Esophagus (tissue), 2 donors: ENCODE results near the gene ANKH. TPM values are rescaled to one million over a fixed set of nuclear protein-coding genes. Genes with fewer than 3 reads are reported as not detected.

Experiments
- H3K27ac ChIP-seq, 2 donors: one replicate each; pipeline ENCODE4 v1.5.1; 2013; ENCODE audit warnings: low read depth in 2 of 2, mild to moderate bottlenecking in 2 of 2, inconsistent platforms in 1 of 2, low read length in 1 of 2, moderate library complexity in 1 of 2
- H3K27me3 ChIP-seq, 2 donors: one replicate each; pipeline ENCODE4 v1.6.1; 2013; ENCODE audit warnings: low read length in 2 of 2, control low read depth in 1 of 2, mild to moderate bottlenecking in 1 of 2; ENCODE audit not compliant: insufficient read depth in 2 of 2, control insufficient read depth in 1 of 2
- H3K36me3 ChIP-seq, 2 donors: one replicate each; pipeline ENCODE4 v1.6.1; 2013; ENCODE audit warnings: low read length in 1 of 2; ENCODE audit not compliant: control insufficient read depth in 2 of 2, insufficient read depth in 2 of 2
- H3K4me1 ChIP-seq, 2 donors: one replicate each; pipeline ENCODE4 v1.6.1; 2013; ENCODE audit warnings: low read length in 1 of 2; ENCODE audit not compliant: control insufficient read depth in 2 of 2, insufficient read depth in 2 of 2
- H3K4me3 ChIP-seq, 2 donors: one replicate each; pipeline ENCODE4 v1.5.1; 2013; ENCODE audit warnings: low read length in 2 of 2, mild to moderate bottlenecking in 2 of 2, low read depth in 1 of 2, moderate library complexity in 1 of 2
- H3K9me3 ChIP-seq, 2 donors: one replicate each; pipeline ENCODE4 v1.6.1; 2013; ENCODE audit warnings: mild to moderate bottlenecking in 2 of 2, low read depth in 1 of 2, low read length in 1 of 2, moderate library complexity in 1 of 2; ENCODE audit not compliant: control insufficient read depth in 2 of 2, insufficient read depth in 1 of 2
- WGBS, 2 donors: extraction: QIAGEN DNeasy Blood & Tissue Kit; methylation state at CpG; one replicate each; pipeline ENCODE4 v1.1.7; 2013; 5-methylcytosine and 5-hydroxymethylcytosine counted together
- polyA plus RNA-seq, 2 donors: library from polyadenylated mRNA; stranded (reverse); fragments of 200-250 nt; gene quantifications; one replicate each; pipeline ENCODE4 v1.2.3, GENCODE V29; 2013
- donor health status: healthy with polysubstance abuse.
- donor health status: Bipolar disorder and iron deficiency.

ANKH gene
- polyA plus RNA-seq, 2 donors: 5.6 to 12.7 TPM

GRCh38 chr5:14787801-14788579 lies 83.6 kb downstream of the ANKH start:
- Histone ChIP-seq H3K36me3 (no peaks in the 10 kb centered on the region), H3K27ac (no peak overlapping the region), H3K4me3 (no peak overlapping the region), H3K9me3 (no peaks in the 10 kb centered on the region), H3K4me1 (peaks cover 0 to 4% of the 10 kb centered on the region in 2 donors), H3K27me3 (no peaks in the 10 kb centered on the region)
- WGBS, 2 donors: 84 to 88% methylated on average over 6 of the region's 6 CpGs

GRCh38 chr5:14783691-14784090 lies 87.9 kb downstream of the ANKH start:
- H3K4me3 ChIP-seq: no peak overlapping the region
- 87 to 90% methylated on average over 4 of the region's 4 CpGs for WGBS, 2 donors
- no peak overlapping the region for H3K27ac ChIP-seq
- H3K36me3 ChIP-seq: no peaks in the 10 kb centered on the region
- no peaks in the 10 kb centered on the region for H3K27me3 ChIP-seq
- H3K9me3 ChIP-seq: no peaks in the 10 kb centered on the region
- peaks cover 0 to 4% of the 10 kb centered on the region in 2 donors for H3K4me1 ChIP-seq

- H3K4me3 ChIP-seq: no peak overlapping the region
- H3K27me3 ChIP-seq: no peaks in the 10 kb centered on the region
- H3K9me3 ChIP-seq: no peaks in the 10 kb centered on the region
- H3K27ac ChIP-seq: no peak overlapping the region
- peaks cover 0 to 4% of the 10 kb centered on the region in 2 donors for H3K4me1 ChIP-seq
- WGBS, 2 donors: 73 to 75% methylated on average over 5 of the region's 5 CpGs
- H3K36me3 ChIP-seq: no peaks in the 10 kb centered on the region
These were observed 89.0 kb downstream of the ANKH start for GRCh38 chr5:14782591-14782990.

GRCh38 chr5:14781106-14781505 lies 90.5 kb downstream of the ANKH start:
- H3K9me3 ChIP-seq: no peaks in the 10 kb centered on the region
- 64 to 68% methylated on average over 5 of the region's 5 CpGs for WGBS, 2 donors

GRCh38 chr5:14779975-14780374 lies 91.6 kb downstream of the ANKH start:
- no peak overlapping the region for H3K27ac ChIP-seq
- no peaks in the 10 kb centered on the region for H3K9me3 ChIP-seq
- no peaks in the 10 kb centered on the region for H3K36me3 ChIP-seq
- H3K27me3 ChIP-seq: no peaks in the 10 kb centered on the region
- WGBS, 2 donors: 67 to 80% methylated on average over 9 of the region's 9 CpGs
- peaks cover 0 to 4% of the 10 kb centered on the region in 2 donors for H3K4me1 ChIP-seq
- no peak overlapping the region for H3K4me3 ChIP-seq

More at GRCh38 chr5:14781106-14781505, 90.5 kb downstream of the ANKH start:
- Histone ChIP-seq H3K27me3 (no peaks in the 10 kb centered on the region), H3K4me1 (peaks cover 0 to 4% of the 10 kb centered on the region in 2 donors), H3K27ac (no peak overlapping the region), H3K4me3 (no peak overlapping the region), H3K36me3 (no peaks in the 10 kb centered on the region)

- Histone ChIP-seq H3K27ac (no peak overlapping the region), H3K4me3 (no peak overlapping the region), H3K4me1 (no peaks in the 10 kb centered on the region), H3K27me3 (no peaks in the 10 kb centered on the region), H3K36me3 (no peaks in the 10 kb centered on the region), H3K9me3 (no peaks in the 10 kb centered on the region)
- 81% methylated on average over 4 of the region's 4 CpGs for WGBS, 2 donors
These were observed 92.8 kb downstream of the ANKH start for GRCh38 chr5:14778792-14779070.

- no peaks in the 10 kb centered on the region for H3K36me3 ChIP-seq
These were observed 93.4 kb downstream of the ANKH start for GRCh38 chr5:14777932-14778791.

GRCh38 chr5:14777187-14777586 lies 94.4 kb downstream of the ANKH start:
- H3K27ac ChIP-seq: no peak overlapping the region
- no peak overlapping the region for H3K4me3 ChIP-seq
- no peaks in the 10 kb centered on the region for H3K27me3 ChIP-seq
- no peaks in the 10 kb centered on the region for H3K9me3 ChIP-seq
- WGBS, 2 donors: 93 to 95% methylated on average over 6 of the region's 6 CpGs
- no peaks in the 10 kb centered on the region for H3K4me1 ChIP-seq
- H3K36me3 ChIP-seq: no peaks in the 10 kb centered on the region

More at GRCh38 chr5:14777932-14778791, 93.4 kb downstream of the ANKH start:
- H3K27me3 ChIP-seq: no peaks in the 10 kb centered on the region
- H3K4me3 ChIP-seq: no peak overlapping the region
- no peaks in the 10 kb centered on the region for H3K9me3 ChIP-seq
- no peaks in the 10 kb centered on the region for H3K4me1 ChIP-seq
- H3K27ac ChIP-seq: no peak overlapping the region
- 90 to 91% methylated on average over 11 of the region's 11 CpGs for WGBS, 2 donors

GRCh38 chr5:14776602-14777001 lies 95.0 kb downstream of the ANKH start:
- WGBS, 2 donors: 72 to 81% methylated on average over 5 of the region's 5 CpGs
- H3K4me1 ChIP-seq: no peaks in the 10 kb centered on the region
- no peaks in the 10 kb centered on the region for H3K9me3 ChIP-seq
- no peaks in the 10 kb centered on the region for H3K36me3 ChIP-seq
- H3K27ac ChIP-seq: no peak overlapping the region
- H3K27me3 ChIP-seq: no peaks in the 10 kb centered on the region
- no peak overlapping the region for H3K4me3 ChIP-seq
